Measurements from ENCODE around the gene TMEM50B. TPM values are rescaled to one million over a fixed set of nuclear protein-coding genes. Genes with fewer than 3 reads are reported as not detected.
"Not testable (repeated sequence)": the region's sequence is repeated elsewhere in the genome, so short reads cannot be mapped to it uniquely, and the experiment has no call there.

The TMEM50B gene
- total and polyA plus RNA-seq, 2 of the 8 experiments (the other 6 are each of a cell fraction or from before 2014, with no cell fraction given), result 16.8 to 20.5 TPM

DNA sequence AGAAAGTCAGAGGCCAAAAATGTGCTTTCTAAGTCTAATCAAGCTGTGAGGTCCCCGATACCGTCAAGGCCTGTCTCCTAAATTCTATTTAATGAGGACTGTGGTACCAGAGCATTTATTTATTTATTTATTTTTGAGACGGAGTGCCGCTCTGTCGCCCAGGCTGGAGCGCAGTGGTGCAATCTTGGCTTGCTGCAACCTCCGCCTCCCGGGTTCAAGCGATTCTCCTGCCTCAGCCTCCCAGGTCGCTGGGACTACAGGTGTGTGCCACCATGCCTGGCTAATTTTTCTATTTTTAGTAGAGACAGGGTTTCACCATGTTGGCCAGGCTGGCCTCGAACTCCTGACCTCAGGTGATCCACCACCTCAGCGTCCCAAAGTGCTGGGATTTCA is 67.3 kb downstream of the TMEM50B start:
- H3K56ac ChIP-seq (replicated peaks; ENCODE audit: insufficient read length, low read depth, low read length); H2BK12ac ChIP-seq (ENCODE audit: low read depth, low read length); H2BK20ac ChIP-seq (ENCODE audit: low read length); H2BK15ac ChIP-seq (ENCODE audit: low read length); H3K18ac ChIP-seq (ENCODE audit: extremely low read depth, low read length); H4K91ac ChIP-seq (replicated peaks; ENCODE audit: insufficient read length, low read length); FAIRE-seq; H3K23ac ChIP-seq (ENCODE audit: insufficient read length); H2BK120ac ChIP-seq (replicated peaks; ENCODE audit: low read depth, low read length); H3K14ac ChIP-seq (ENCODE audit: insufficient read length); H4K20me1 ChIP-seq (replicated peaks in 1 of 2; ENCODE audit: control insufficient read depth in 1 of 2, insufficient read depth in 2 of 2, low read length in 2 of 2); H3K27ac ChIP-seq (ENCODE audit: low read depth, low read length); H3K9me3 ChIP-seq (ENCODE audit: insufficient read depth in 2 of 2, low read depth in 1 of 2, low read length in 1 of 2); H3K9ac ChIP-seq (replicated peaks in 1 of 4; ENCODE audit: extremely low read depth in 1 of 4, low read depth in 3 of 4, low read length in 3 of 4); DNase-seq (ENCODE audit: low read depth in 1 of 2, low spot score in 2 of 2); H2AFZ ChIP-seq (ENCODE audit: low read length); H2AK5ac ChIP-seq (ENCODE audit: low read depth, low read length); H4K5ac ChIP-seq (ENCODE audit: insufficient read length, low read depth, low read length); H3K27me3 ChIP-seq (replicated peaks in 1 of 4; ENCODE audit: control insufficient read depth in 3 of 4, extremely low read depth in 1 of 4, insufficient read depth in 3 of 4, low read length in 3 of 4); H2BK5ac ChIP-seq (ENCODE audit: low read depth, low read length); H3K4ac ChIP-seq (replicated peaks; ENCODE audit: insufficient read length, low read depth, low read length); H4K8ac ChIP-seq (ENCODE audit: extremely low read depth, insufficient read depth, low read length); H3K4me3 ChIP-seq (ENCODE audit: extremely low read depth in 1 of 4, insufficient read depth in 2 of 4, low read depth in 3 of 4, low read length in 4 of 4); H3K23me2 ChIP-seq (ENCODE audit: low read depth, low read length); H3K4me2 ChIP-seq (ENCODE audit: insufficient read depth in 1 of 2, low read depth in 2 of 2, low read length in 2 of 2): not testable (repeated sequence)
- WGBS, 2 experiments (ENCODE audit: extremely low coverage in 1 of 2, insufficient coverage in 1 of 2, insufficient read length in 1 of 2, insufficient replicate concordance in 2 of 2, low coverage in 1 of 2, low lambda C conversion rate in 2 of 2, missing lambda C conversion rate in 1 of 2), result 93% methylated on average over 12 of the region's 12 CpGs; no CpG with 5 or more reads in 1 of the 2 experiments
- H3K36me3 ChIP-seq (ENCODE audit: control insufficient read depth in 2 of 4, insufficient read depth in 4 of 4, low read length in 3 of 4), result peaks cover 3 to 14% (median 9%) of the 10 kb centered on the region in 4 experiments; a peak in 5 of 8 replicates
- ChIA-PET POLR2A (ENCODE audit: partially characterized antibody) (interaction anchor here (0.8 to 1.2 kb wide), 3 partner anchors 9 to 51 kb away, joined by 3 to 6 read pairs (median 4); partner anchors contain the start of gene IFNGR2), CTCF (ENCODE audit: partially characterized antibody) (interaction anchor here (0.6 to 1.2 kb wide), 3 partner anchors 25 to 82 kb away, joined by 3 to 4 read pairs (median 3); no protein-coding TSS in a partner anchor)
- H3K79me2 ChIP-seq (ENCODE audit: control insufficient read depth in 1 of 2, insufficient read depth in 2 of 2, low read length in 2 of 2), result peaks cover 3 to 73% of the 10 kb centered on the region in 2 experiments
- H3K4me1 ChIP-seq (replicated peaks in 1 of 4; ENCODE audit: control insufficient read depth in 3 of 4, insufficient read depth in 4 of 4, low read length in 3 of 4), result peaks cover 4 to 13% (median 7%) of the 10 kb centered on the region in 4 experiments; a peak in 6 of 7 replicates
- peaks cover 12% of the 10 kb centered on the region for H3K79me1 ChIP-seq (ENCODE audit: low read depth, low read length)
